ENCODE data around the gene SEC22A. TPM values are rescaled to one million over a fixed set of nuclear protein-coding genes. Genes with fewer than 3 reads are reported as not detected.

SEC22A gene
- total and polyA plus RNA-seq, 12 donors: 4.6 to 67.2 (median 21.0) TPM

DNA sequence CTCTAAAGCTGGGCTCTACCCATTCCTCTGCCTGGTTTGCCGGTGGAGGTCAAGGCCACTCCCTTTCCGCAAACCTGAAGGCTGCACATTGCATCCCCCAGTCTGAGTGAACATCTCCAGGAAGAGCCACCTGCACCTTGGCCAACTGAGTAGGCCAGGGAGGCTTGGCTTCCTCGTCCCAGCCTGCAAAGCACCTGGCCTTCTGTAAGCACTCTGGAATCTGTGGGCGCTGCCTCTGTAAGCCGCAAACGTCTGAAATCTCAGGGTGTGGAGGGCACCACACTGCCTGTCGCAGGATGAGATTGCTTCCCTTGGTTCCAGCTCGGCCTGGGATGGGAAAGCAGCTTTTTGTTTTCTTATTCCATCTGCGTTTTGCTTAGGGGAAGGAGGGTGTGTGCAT, 81.3 kb downstream of the SEC22A start:
- no peaks in the 10 kb centered on the region for H3K9me3 ChIP-seq (replicated peaks in 1 of 3)
- TF ChIP-seq, protein P1, sequence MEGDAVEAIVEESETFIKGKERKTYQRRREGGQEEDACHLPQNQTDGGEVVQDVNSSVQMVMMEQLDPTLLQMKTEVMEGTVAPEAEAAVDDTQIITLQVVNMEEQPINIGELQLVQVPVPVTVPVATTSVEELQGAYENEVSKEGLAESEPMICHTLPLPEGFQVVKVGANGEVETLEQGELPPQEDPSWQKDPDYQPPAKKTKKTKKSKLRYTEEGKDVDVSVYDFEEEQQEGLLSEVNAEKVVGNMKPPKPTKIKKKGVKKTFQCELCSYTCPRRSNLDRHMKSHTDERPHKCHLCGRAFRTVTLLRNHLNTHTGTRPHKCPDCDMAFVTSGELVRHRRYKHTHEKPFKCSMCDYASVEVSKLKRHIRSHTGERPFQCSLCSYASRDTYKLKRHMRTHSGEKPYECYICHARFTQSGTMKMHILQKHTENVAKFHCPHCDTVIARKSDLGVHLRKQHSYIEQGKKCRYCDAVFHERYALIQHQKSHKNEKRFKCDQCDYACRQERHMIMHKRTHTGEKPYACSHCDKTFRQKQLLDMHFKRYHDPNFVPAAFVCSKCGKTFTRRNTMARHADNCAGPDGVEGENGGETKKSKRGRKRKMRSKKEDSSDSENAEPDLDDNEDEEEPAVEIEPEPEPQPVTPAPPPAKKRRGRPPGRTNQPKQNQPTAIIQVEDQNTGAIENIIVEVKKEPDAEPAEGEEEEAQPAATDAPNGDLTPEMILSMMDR (IDR thresholded peaks at IDR 0.05): no peak
- TF ChIP-seq POLR2A (IDR thresholded peaks at IDR 0.05): no peak
- no peaks in the 10 kb centered on the region for H3K36me3 ChIP-seq (replicated peaks in 1 of 2)
- no peak overlapping the region for H3K27ac ChIP-seq
- WGBS, 4 donors: 80 to 85% (median 82%) methylated on average over 9 of the region's 9 CpGs
- peak in 1 of 7 donors; percentile 35 for DNase-seq
- intact Hi-C loops (cut with DNase I): no loop called here
- no peak overlapping the region for H3K4me3 ChIP-seq
- no peaks in the 10 kb centered on the region for H3K27me3 ChIP-seq
- no peaks in the 10 kb centered on the region for H3K4me1 ChIP-seq (replicated peaks in 1 of 2)

DNA sequence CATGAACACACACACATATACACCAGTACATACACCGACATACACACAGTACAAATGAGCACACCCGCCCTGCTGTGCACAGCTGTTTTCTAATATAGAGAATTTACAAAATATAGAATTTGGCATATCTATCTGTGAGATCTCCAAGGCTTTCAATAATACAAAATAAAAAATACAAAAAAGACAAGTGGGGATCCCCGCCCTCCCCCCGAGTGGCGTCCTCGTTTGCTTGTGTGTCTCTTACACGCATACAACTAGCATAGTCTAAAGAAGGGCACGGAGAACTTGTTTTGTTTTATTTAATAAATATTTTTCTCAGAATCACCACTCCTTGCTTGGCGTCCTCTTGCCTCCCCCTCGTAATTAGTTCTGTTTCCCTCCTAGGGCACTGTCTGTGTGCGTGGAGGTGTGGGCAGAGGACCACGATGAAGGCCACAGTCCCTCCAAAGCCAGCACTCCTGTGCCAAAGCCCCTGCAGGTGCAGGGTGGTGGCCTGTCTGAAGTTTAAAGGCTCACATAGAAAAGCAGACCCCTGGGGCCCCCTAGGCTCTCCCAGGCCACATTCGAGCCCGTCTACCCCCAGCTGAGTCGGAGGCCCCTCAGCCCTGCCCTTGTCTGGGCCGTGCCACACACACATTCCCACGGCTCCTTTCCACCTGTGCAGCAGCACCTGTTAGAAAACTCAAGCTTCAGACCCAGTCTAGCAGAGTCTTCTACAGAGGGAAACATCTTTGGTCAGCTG, 82.1 kb downstream of the SEC22A start:
- Histone ChIP-seq H3K9me3 (replicated peaks in 1 of 3) (no peaks in the 10 kb centered on the region), H3K27ac (no peak overlapping the region), H3K4me3 (no peak overlapping the region), H3K4me1 (replicated peaks in 1 of 2) (no peaks in the 10 kb centered on the region), H3K36me3 (replicated peaks in 1 of 2) (no peaks in the 10 kb centered on the region), H3K27me3 (no peaks in the 10 kb centered on the region)
- WGBS, 4 donors: 87 to 92% (median 88%) methylated on average over 12 to 17 of the region's 17 CpGs
- TF ChIP-seq POLR2A (IDR thresholded peaks at IDR 0.05): no peak
- TF ChIP-seq, protein P1 (IDR thresholded peaks at IDR 0.05): no peak
- DNase-seq: peak in 2 of 7 donors; percentile 2 to 35
- intact Hi-C loops (cut with DNase I): no loop called here

DNA sequence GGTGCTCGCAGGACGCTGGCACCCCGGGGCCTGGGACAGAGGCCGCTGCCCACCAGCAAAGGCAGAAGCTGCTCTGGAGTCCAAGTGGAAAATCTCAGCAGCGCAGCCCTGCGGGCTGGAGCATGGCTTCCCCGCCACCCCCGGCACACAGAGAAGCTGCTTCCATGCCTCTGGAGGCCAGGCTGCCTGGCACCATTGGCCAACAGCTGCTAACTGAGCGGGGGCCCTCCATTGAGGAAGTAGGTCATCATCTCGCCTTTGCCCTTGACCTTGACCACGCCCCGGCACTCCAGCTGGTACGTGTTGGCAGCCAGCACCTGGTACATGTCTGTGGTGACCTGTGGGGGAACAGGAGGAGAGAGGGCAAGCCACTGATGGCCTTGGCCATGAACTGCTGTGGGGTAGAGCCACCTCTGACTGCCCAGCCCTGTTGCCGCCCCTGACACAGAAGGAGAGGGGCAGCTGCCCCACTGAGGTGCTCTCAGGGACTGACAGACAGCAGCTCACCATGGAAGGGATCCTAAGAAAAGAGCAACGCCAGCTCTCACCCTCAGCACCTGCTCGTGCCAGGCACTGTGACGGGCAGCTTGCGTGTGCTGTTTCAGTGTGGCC, 82.8 kb downstream of the SEC22A start:
- no peak for TF ChIP-seq POLR2A (IDR thresholded peaks at IDR 0.05)
- TF ChIP-seq, protein P1 (IDR thresholded peaks at IDR 0.05): no peak
- intact Hi-C loops (cut with DNase I): no loop called here
- H3K36me3 ChIP-seq (replicated peaks in 1 of 2): no peaks in the 10 kb centered on the region

DNA sequence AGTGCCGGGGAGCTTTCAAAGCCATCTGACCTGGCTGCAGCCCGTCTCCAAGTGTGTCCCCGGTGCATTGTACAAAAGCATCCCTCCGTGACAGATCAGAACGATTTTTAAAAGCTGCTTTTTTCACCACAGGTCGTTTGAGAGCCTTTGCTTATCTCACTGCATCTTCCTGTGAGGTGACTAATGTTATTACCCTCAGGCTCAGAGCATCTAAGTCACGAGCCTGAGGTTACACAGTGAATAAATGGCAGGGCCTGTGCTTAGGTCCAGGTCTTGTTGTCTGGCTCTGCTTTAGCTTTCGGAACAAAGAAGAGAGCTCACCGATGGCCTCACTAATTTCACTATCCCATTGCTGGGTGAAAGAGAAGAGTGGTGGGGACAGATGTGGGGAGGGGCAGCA, 83.3 kb downstream of the SEC22A start:
- Histone ChIP-seq H3K27me3 (no peaks in the 10 kb centered on the region), H3K4me1 (replicated peaks in 1 of 2) (no peaks in the 10 kb centered on the region), H3K27ac (no peak overlapping the region), H3K9me3 (replicated peaks in 1 of 3) (no peaks in the 10 kb centered on the region), H3K36me3 (replicated peaks in 1 of 2) (no peaks in the 10 kb centered on the region), H3K4me3 (no peak overlapping the region)
- TF ChIP-seq POLR2A (IDR thresholded peaks at IDR 0.05): no peak
- TF ChIP-seq, protein P1 (IDR thresholded peaks at IDR 0.05): no peak
- intact Hi-C loops (cut with DNase I): no loop called here
- peak in 2 of 7 donors; percentile 4 to 8 for DNase-seq
- whole genome bisulfite sequencing, 4 donors: 68 to 80% (median 70%) methylated on average over 6 to 9 of the region's 9 CpGs

More for the DNA sequence above, 82.8 kb downstream of the SEC22A start:
- Histone ChIP-seq H3K4me1 (replicated peaks in 1 of 2) (no peaks in the 10 kb centered on the region), H3K9me3 (replicated peaks in 1 of 3) (no peaks in the 10 kb centered on the region), H3K4me3 (no peak overlapping the region), H3K27ac (no peak overlapping the region), H3K27me3 (no peaks in the 10 kb centered on the region)
- WGBS, 4 donors: 69 to 87% (median 78%) methylated on average over 3 to 18 of the region's 18 CpGs
- DNase-seq: peak in 3 of 7 donors; percentile 9 to 53 (median 16)

Measured in adrenal gland (tissue), 12 donors.